Vagina (tissue), 2 donors: ENCODE data around the gene DFFB.

Experiments used
- POLR2A ChIP-seq, 2 donors: fragments of 450-650 bp; IDR thresholded peaks; one replicate each; pipeline ENCODE4 v1.6.1; 2017; ENCODE audit warnings: antibody characterized with exemption in 2 of 2, mild to moderate bottlenecking in 2 of 2, moderate library complexity in 2 of 2
- POLR2AphosphoS5 ChIP-seq, 2 donors: sonication (generic); formaldehyde crosslinking; IDR thresholded peaks; one replicate each; pipeline ENCODE4 v1.9.0; 2017; ENCODE audit warnings: antibody characterized with exemption in 2 of 2, mild to moderate bottlenecking in 2 of 2, low read depth in 1 of 2; ENCODE audit not compliant: insufficient read depth in 1 of 2
- TF ChIP-seq, protein P1 (sequence below), 3 experiments: fragments of 450-650 bp in 2 of 3; fragments of 200-600 bp in 1 of 3; sonication (generic) in 1 of 3; IDR thresholded peaks; one replicate each; pipeline ENCODE4 v1.5.1; 2017 to 2019; ENCODE audit warnings: antibody characterized with exemption in 3 of 3, mild to moderate bottlenecking in 2 of 3, moderate library complexity in 2 of 3

DNA sequence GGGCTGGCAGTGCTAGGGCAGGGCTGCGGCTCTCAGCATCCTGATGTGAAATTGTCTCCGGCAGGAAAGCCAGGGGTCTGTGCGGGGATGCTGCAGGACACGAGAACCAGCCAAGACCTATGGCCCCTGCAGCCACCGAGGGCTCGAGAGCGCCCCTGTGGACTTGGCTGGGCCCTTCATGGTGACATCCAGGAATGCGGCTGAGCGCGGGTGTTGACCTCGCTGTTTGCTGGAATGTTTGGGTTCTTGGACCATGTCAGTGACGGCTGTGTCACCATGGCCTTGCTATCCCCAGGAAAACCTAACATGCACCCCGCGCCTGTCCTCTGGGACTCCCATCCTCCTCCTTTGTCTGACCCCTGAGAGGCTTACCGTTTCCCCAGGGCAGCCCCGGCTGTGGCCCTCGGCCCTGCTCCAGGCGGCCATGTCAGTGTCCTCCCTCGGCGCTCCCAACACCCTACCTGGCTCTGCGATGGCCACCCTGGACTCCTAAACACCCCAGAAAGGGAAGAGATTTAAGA is 57.1 kb downstream of the DFFB start:
- TF ChIP-seq, protein P1, sequence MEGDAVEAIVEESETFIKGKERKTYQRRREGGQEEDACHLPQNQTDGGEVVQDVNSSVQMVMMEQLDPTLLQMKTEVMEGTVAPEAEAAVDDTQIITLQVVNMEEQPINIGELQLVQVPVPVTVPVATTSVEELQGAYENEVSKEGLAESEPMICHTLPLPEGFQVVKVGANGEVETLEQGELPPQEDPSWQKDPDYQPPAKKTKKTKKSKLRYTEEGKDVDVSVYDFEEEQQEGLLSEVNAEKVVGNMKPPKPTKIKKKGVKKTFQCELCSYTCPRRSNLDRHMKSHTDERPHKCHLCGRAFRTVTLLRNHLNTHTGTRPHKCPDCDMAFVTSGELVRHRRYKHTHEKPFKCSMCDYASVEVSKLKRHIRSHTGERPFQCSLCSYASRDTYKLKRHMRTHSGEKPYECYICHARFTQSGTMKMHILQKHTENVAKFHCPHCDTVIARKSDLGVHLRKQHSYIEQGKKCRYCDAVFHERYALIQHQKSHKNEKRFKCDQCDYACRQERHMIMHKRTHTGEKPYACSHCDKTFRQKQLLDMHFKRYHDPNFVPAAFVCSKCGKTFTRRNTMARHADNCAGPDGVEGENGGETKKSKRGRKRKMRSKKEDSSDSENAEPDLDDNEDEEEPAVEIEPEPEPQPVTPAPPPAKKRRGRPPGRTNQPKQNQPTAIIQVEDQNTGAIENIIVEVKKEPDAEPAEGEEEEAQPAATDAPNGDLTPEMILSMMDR (IDR thresholded peaks at IDR 0.05) = no peak
- TF ChIP-seq POLR2AphosphoS5 (IDR thresholded peaks at IDR 0.05; ENCODE audit: insufficient read depth in 1 of 2, low read depth in 1 of 2) (no peak), POLR2A (IDR thresholded peaks at IDR 0.05) (no peak)
